HG02798 (cell line): ENCODE results near the gene SPIRE2.
"Not testable (repeated sequence)": the region's sequence is repeated elsewhere in the genome, so short reads cannot be mapped to it uniquely, and the experiment has no call there.

ENCODE experiments used
- ATAC-seq: cut with Tn5 transposase; IDR thresholded peaks from one replicate; pipeline ENCODE4 v1.9.1; 2021; ENCODE audit warnings: mild to moderate bottlenecking; ENCODE audit not compliant: unreplicated experiment, poor library complexity

Gene SPIRE2

GRCh38 chr16:89833664-89834363 lies 5.5 kb downstream of the SPIRE2 start:
- not testable (repeated sequence) for ATAC-seq

DNA sequence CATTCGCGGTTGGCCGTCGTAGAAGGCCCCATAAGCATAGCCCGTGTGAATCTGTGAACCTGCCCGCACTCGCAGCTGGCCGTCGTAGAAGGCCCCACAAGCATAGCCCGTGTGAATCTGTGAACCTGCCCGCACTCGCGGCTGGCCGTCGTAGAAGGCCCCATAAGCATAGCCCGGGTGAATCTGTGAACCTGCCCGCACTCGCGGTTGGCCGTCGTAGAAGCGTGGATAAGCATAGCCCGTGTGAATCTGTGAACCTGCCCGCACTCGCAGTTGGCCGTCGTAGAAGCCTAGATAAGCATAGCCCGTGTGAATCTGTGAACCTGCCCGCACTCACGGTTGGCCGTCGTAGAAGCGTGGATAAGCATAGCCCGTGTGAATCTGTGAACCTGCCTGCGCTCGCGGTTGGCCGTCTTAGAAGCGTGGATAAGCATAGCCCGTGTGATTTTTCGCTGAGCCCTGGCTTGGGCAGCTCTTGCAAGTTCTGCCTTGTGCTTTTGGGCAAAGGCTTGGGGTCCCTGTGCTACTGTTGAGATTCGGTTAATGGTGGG lies 6.6 kb downstream of the SPIRE2 start:
- ATAC-seq, result not testable (repeated sequence)

DNA sequence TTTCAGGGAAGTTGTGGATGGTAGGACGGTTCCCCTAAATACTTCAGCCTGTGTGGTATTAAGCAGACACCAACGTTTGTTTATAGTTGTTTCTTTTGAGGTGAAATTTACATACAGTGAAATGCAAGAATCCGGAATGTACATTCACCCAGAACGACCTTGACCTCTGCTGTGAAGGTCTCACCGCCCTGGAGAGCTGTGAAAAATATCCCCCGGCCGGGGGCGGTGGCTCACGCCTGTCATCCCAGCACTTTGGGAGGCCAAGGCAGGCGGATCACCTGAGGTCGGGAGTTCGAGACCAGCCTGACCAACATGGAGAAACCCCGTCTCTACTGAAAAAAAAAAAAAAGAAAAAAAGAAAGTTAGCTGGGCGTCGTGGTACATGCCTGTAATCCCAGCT lies 8.2 kb downstream of the SPIRE2 start:
- not testable (repeated sequence) for ATAC-seq

DNA sequence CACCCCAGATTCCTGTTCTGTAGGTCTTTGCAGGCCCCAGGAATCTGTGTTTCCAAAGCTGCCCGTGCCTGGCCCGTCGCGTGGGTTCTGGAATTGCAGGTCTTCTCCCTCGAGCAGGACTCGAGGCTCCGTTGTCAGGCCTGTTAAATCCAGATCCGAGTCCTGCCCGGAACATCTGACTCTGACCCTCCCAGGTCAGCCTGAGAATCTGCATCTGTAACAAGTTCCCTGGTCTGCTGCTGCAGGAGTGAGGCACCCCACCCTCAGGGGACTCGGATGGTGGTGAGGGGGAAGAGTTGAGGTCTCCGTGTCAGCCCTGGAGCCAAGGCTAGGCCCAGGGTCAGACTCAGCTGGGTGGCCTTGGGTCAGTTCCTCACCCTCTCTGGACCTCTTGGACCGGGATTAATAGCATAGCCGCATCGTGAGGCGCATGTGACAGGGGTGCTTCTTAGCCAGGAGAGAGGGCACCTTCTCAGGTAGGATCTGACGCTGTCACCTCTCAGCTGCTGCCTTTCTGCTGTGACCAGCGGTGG lies 8.8 kb downstream of the SPIRE2 start:
- no peak for ATAC-seq

- ATAC-seq, result no peak
Measured at GRCh38 chr16:89841275-89841674, 13.0 kb downstream of the SPIRE2 start.

DNA sequence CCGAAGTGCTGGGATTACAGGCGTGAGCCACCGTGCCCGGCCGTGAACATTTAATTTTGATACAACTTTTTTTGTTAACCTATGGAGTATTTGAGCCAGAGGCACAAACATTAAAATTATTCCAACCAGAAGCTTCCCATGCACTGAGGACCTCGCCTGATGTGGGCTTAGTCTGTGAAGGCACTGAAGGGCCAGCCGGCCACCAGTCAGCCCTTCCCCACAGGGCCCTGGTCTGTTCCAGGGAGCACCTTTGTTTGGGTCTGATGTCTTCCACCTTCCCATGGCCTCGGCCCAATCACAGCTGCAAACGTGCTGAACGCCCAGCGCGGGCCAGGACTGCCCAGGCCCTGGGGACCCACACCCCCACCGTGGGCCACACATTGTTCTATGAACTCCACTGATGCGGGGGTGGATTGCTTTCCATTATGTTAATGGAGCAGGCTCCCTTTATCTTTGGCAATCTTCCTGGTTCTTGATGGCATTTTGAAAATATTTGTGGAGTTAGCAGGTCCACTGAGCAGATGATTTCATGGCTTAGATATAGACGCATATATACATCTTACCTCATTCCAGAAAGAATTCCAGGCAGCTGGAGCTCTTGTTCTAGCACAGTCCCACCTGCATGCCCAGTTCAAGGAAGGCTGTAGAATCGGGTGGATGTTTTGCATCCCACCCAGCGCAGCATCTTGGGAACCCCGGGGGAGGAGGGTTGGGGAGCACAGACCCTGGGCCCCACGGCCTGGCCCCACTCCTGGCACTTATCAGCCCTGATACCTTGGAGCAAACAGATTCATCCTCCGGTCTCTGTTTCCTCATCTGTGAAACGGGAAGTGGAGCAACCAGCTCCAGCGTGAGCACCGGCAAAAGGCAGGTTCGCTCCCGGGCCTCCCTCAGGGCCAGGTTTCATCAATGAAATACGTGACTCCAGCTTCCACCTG lies 14.5 kb downstream of the SPIRE2 start:
- no peak for ATAC-seq

DNA sequence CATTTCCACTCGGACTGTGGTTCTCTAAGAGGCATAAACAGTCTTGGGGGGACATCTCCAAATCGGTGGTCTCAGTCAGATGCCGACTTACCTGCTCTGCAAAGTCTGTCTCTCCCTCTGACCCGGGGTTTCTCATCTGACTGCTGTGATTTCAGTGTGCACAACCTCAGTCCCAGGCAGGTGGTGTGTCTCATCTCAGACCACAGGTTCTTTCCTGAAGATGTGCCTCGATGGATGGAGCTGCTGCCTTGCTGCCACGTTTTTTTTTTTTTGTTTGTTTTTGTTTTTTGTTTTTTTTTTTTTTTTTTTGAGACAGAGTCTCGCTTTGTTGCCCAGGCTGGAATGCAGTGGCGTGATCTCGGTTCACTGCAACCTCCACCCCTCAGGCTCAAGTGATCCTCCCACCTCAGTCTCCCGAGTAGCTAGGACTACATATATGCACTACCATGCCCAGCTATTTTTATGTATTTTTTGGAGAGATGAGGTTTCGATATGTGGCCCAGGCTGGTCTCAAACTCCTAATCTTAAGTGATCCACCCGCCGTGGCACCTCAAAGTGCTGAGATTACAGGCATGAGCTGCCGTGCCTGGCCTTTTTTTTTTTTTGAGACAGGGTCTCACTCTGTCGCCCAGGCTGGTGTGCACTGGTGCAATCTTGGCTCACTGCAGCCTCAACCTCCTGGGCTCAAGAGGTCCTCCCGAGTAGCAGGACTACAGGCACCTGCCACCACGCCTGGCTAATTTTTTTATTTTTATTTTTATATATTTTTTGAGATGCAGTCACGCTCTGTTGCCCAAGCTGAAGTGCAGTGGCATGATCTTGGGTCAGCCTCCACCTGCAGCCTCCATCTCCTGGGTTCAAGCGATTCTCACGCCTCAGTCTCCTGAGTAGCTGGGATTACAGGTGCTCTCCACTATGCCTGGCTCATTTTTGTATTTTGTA lies 15.4 kb downstream of the SPIRE2 start:
- no peak for ATAC-seq

GRCh38 chr16:89844739-89845339 lies 16.6 kb downstream of the SPIRE2 start:
- ATAC-seq, result no peak

DNA sequence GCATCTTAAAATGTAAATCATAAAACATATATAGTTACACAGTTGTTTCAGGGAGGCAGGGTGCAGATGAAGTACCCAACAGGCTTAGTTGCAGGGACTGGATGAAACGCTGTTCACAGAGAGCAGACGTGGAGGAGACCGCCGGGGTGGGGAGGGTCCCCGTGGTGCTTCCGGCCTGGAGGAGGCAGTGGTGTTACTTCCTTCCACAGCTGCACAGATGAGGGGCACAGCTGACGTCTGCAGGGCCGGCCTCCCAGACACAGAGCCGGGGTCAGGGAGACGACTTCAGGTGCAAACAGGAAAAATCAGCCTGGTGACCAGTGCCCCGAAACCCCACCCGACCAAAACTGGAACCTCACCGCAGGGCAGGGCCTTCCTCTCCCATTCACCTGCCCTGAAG lies 17.1 kb downstream of the SPIRE2 start:
- no peak for ATAC-seq

DNA sequence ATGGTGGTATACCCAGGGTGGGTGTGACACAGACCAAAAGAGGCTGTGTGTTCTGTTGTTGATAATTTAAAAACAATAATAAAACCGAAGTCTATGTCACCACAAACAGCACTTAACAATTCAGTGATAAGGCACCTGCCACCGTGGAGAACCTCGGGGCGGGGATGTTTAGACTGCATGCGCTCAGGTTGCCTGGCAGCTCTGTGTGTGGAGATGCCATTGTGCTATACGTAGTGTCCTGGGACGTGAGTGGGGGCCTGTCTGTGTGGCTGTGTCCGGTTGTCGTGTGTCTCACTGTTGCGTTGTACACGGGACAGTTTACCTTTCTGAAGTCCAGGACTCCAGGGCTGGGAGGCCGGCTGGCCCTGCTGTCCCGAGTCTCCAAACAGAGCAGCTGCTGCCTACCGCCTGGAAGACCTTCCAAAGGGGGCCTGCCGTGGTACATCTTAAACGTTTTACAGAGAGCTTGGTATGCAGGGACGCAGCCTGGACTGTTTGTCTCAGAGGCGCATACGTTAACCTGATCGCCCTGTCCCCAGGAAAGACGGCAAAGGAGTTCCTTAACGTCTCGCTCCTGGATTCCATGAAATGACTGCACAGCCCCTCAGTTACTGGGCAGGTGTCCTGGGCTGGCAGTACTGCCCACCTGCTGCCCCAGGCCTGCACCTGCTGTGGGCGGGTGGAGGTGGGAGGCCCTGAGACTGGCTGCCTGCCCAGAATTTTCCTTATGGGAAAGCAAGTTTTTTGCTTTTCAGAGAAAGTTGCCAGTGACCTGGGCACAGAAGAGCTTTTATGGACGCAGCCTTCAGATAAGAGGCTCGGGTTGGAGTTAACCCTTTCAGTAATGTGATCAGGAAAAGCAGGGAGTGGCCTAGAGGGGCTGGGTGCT lies 19.0 kb downstream of the SPIRE2 start:
- ATAC-seq, result no peak

DNA sequence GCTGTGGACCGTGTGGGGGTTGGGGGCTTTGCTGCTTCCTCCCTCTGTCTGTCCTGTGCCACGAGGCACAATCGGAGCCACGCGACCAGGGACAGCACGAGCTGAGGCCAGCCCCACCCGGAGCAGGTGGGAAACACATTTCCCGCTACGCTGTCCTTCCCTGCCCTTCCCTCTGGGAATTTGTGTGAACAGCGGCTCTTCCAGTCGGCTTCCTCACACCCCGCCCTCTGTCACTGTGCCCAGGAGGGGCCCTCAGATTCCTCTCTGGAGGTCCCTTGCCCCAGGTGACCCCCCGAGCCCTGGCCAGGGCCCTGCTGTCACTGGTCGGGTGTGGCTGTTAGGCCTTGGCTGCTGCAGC lies 19.6 kb downstream of the SPIRE2 start:
- no peak for ATAC-seq

DNA sequence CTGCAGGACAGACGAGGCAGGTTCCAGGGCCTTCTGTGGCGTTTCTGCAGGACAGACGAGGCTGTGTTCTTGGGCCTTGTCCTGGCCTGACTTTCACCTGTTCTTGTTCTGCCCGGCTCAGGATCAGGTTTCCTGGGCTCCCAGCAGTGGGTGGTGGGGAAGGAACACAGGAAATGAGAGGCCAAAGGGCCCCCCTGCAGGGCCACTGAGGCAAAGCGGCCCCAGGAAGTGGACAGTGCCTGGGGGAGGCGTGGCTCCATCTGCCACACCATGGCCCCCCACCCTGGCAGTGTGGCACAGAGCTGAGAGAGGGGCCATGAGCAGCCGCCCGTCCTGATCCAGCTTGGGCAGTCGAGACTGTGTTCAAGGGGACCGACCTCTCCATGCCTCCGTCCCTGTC lies 20.7 kb downstream of the SPIRE2 start:
- no peak for ATAC-seq

- no peak for ATAC-seq
Measured at GRCh38 chr16:89853306-89853993, 25.2 kb downstream of the SPIRE2 start.

DNA sequence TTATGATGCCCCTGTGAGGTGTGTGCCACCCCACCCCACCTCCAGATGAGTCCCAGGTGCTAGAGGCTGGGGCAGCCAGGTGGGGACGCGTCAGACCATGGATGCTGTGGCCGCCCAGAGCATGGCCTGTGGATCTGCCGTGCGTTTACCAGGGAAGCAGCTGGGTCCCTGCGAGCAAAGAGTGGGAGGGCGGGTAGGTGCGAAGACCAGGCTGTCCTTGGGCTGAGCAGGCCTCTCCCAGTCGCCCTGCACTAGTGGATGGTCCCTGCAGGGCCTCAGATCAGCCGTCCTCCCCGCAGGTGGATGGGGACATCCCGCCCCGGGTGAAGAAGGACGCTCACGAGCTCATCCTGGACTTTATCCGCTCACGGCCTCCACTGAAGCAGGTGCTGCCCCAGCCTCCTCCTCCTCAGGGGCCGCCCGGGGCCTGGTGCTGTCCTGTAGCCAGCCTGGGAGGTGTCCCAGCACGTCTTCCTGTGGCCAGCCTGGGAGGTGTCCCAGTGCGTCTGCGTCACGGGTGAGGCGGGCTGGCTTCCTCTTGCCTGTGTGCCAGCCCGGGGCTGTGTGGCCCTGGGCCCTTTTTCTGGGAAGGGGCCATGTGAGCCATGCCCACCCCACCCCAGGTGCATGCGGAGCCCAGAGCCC lies 27.1 kb downstream of the SPIRE2 start:
- no peak for ATAC-seq

DNA sequence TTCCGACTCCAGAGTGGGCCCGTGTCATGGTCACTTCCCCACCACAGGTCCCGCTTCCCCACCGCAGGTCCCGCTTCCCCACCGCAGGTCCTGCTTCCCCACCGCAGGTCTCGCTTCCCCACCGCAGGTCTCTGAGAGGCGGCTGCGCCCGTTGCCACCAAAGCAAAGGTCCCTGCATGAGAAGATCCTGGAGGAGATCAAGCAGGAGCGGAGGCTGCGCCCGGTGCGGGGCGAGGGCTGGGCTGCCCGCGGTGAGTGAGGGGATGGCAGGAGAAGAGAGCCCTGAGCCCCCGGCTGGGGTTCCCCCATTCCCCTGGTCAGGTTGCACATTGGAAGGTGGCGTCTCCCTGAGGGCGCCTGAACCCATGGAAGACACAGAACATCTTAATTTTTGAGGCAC lies 27.7 kb downstream of the SPIRE2 start:
- ATAC-seq, result no peak

- no peak for ATAC-seq
Measured at GRCh38 chr16:89858973-89859614, 30.8 kb downstream of the SPIRE2 start.

DNA sequence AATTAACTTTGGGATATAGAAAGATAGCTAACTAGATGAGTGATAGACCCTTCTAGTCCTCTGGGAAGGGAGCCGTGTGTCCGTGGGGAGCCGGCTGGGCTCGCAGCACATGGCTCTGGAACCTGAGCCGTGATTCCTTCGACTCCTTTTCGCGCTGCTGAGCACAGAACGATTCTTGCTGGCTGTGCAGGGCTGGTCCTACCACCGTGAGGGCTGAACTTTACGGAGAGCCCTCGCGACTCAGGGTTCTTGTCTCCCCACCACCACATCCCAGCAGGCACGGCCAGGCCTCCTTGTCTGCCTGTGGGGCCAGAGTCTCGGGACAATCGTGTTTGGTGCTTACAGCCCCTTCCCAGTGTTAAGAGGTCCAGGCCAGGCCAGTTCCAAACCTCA lies 31.3 kb downstream of the SPIRE2 start:
- ATAC-seq, result no peak
